Stimulated activated naive CD4-positive, alpha-beta T cell (primary cell): Measurements from ENCODE around the gene OXSR1.
"Not testable (repeated sequence)": the region's sequence is repeated elsewhere in the genome, so short reads cannot be mapped to it uniquely, and the experiment has no call there.

Experiments used
- DNase-seq, 6 experiments: peaks; one replicate each; lab custom pipeline; 2025; lab: John Stamatoyannopoulos, UW

OXSR1 gene

GRCh38 chr3:38128303-38128655 is 37.1 kb upstream of the OXSR1 start:
- DNase-seq, result no peak

DNA sequence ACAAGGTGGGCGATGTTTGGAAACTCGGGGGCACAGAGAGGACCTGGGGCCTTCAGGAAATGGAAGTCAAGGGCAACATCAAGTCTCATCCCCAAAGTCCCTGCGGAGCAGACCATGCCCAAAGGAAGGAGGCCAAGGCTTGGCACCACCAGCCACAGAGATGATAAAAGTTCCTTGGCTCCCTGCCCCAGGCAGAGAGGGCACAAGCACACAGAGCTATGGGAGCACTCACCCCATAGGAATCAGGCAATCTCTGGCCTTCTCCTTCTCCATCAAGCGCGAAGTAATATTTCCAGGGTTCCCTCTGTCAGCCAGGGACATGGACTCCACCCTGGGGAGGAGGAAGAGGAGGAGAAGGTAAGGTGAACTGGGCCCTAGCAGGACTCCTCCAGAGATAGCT is 36.3 kb upstream of the OXSR1 start:
- no peak for DNase-seq

DNA sequence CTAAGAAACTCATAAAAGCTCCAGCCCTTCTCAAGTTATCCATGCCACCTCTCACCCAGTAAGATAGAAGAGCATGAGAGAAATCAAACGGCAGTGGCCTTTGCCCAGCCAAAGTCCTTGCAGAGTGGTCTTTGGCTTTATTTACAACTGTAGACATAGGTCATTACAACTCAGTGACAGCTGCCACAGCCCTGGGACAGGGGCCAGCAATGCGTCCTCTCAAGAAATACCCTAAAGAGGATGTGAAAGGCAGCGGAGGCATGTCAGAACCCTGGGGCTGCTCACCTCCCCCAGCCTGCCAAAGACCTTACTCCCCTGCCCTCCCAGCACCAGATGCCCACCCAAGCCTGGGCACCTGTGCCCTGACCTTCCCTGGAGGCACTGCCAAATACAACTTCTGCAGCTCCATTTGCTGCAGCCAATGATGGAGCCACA is 34.7 kb upstream of the OXSR1 start:
- no peak for DNase-seq

DNA sequence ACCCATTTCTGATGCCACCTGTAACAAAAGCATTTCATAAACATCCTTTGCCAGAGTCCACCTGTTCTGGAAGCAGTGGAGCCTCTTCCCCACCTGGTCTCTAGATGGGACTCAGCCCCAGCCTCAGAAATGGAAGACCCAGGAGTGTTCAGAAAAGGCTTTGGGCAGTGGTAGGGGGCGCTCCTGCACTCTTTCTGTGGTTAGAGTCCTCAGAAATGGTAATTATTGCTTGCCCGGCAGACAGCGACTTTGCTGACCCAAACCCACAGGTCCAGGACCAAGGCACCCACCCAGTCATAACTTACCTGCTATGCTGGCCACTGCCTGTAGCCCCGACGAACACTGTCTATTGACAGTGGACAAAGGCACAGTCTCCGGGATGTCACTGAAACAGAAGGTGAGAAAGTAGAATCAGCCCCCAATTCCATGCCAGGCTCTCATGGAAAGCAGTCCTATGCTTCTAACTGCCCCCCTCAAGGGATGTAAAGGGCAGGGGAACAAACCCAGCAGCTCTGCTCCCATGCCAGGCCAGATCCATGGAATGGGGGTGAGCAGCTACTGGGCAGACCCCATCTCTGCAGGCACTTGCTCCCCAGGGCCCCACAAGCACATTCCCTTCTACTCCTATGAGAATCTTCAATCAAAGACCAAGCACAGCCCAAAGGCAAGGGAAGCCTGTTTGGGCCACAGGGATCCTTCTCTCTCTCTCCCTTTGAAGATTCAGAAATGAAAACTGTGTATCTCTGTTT is 33.5 kb upstream of the OXSR1 start:
- DNase-seq, result no peak

DNA sequence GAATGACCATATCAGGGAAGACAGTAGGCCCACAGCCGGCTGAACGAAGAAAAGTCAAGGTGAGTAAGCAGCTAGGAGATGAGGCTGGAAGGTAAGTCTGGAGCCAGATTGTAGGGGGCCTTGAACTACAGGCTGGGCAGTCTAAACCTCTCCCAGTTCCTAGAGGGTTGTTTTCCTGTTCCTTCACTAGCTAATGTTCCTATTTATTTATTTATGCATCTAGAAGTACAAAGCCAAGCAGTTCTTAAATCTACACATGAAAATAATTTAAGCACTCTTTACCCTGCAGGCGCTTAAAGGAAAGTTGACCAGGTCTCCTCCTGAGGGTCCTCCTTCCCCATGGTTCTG is 32.2 kb upstream of the OXSR1 start:
- no peak for DNase-seq

DNA sequence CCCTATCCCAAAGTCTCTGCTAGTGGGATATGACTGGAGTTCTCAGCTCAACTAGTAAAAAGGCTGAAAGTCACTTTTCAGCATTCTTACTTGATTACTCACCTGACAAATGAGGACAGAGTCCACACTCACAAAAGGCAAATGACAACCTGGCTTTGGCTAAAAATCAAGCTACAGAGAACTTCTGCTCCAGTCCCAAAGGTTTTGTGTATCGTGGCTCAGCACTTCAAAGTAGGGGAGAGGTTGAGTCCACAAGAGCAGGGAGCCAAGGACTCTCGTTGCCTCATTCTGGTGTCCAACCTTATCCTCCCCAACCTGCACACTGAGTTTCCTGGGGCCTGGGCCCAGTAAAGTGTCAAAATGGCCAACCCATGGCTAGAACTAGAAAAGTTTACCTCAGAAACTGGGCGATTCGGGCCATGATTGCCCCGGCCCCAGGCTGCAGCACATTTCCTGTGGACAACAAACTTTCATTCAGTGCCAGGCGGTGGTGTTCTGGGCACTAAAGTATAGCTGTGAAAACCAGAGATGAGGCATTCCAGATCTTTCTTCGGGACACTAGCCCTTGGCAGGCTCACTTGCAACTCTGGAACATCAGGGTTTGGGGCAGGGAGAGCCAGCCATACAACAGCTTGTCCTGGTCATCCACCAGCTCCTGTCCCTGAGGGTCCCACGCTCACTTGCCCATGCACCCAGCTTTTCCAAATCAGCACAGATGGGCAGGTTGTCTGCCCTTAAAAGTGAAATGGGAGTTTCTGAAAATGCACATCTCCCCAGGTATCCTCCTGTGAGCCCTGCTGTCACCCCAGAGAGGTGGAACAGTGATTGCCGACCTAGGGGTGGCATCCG is 31.6 kb upstream of the OXSR1 start:
- DNase-seq, result no peak

DNA sequence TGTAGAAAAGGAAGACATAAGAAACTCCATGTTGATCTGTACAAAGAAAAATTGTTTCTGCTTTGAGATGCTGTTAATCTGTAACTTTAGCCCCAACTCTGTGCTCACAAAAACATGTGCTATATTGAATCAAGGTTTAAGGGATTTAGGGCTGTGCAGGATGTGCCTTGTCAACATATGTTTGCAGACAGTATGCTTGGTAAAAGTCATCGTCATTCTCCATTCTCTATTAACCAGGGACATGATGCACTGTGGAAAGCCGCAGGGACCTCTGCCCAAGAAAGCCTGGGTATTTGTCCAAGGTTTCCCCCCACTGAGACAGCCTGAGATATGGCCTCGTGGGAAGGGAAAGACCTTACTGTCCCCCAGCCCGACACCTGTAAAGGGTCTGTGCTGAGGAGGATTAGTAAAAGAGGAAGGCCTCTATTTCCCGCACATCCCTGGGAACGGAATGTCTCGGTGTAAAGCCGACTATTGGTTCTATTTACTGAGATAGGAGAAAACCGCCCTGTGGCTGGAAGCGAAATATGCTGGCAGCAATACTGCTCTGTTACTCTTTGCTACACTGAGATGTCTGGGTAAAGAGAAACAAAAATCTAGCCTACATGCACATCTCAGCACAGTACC is 30.7 kb upstream of the OXSR1 start:
- DNase-seq, result not testable (repeated sequence)

- peak in 4 of 6 experiments; percentile 11 to 66 (median 63) for DNase-seq
Observed at GRCh38 chr3:38135621-38136277, 29.6 kb upstream of the OXSR1 start.

- DNase-seq, result peak in 1 of 6 experiments; percentile 43
Observed at GRCh38 chr3:38136393-38136776, 29.0 kb upstream of the OXSR1 start.

- DNase-seq, result peak; percentile 89 to 97 (median 92)
Observed at GRCh38 chr3:38136777-38137614, 28.3 kb upstream of the OXSR1 start, which contains the start of gene ACAA1. Gene ACAA1 (minus strand): TSS chr3:38137127. CDS start chr3:38137035, 92 bp downstream.

- peak in 2 of 6 experiments; percentile 32 to 54 for DNase-seq
Observed at GRCh38 chr3:38137615-38138348, 27.6 kb upstream of the OXSR1 start.

DNA sequence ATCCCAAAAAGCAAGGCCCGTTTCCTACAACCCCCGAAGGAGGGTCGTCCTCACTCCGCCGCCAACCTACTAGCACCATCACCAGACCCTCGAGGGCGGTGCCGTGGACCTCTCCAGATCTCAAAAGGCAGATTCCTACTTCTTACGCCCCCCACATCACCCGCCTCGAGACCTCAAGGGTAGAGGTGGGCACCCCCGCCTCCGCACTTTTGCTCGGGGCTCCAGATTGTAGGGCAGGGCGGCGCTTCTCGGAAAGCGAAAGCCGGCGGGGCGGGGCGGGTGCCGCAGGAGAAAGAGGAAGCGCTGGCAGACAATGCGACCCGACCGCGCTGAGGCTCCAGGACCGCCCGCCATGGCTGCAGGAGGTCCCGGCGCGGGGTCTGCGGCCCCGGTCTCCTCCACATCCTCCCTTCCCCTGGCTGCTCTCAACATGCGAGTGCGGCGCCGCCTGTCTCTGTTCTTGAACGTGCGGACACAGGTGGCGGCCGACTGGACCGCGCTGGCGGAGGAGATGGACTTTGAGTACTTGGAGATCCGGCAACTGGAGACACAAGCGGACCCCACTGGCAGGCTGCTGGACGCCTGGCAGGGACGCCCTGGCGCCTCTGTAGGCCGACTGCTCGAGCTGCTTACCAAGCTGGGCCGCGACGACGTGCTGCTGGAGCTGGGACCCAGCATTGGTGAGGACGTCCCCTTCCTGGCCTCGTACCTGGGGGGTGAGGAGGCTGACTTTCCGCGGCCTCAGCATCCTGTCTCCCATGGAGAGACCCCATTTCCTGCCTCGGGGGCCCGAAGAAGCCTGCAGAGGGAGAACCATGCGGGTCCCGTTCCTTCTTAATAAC is 26.8 kb upstream of the OXSR1 start, which contains the start of gene MYD88:
Gene MYD88 (plus strand): TSS at position 313 of the 842 bp plus-strand sequence. CDS start 40 bp downstream, at position 353.
- peak; percentile 65 to 78 (median 74) for DNase-seq

- DNase-seq, result peak in 1 of 6 experiments; percentile 36
Observed at GRCh38 chr3:38139191-38139590, 26.1 kb upstream of the OXSR1 start.

DNA sequence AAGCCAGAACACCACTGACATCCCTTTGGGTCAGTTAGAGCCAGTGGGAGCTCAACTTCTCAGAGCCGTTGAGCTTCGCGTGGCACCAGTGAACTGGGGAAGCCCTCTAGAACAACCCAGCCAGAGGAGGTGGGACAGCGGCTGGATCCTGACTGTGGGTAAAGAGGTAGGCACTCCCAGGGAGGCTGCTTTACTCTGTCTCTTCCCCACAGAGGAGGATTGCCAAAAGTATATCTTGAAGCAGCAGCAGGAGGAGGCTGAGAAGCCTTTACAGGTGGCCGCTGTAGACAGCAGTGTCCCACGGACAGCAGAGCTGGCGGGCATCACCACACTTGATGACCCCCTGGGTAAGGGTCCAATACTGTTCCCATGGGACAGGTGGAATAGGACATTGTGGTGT is 25.7 kb upstream of the OXSR1 start:
- DNase-seq, result no peak

DNA sequence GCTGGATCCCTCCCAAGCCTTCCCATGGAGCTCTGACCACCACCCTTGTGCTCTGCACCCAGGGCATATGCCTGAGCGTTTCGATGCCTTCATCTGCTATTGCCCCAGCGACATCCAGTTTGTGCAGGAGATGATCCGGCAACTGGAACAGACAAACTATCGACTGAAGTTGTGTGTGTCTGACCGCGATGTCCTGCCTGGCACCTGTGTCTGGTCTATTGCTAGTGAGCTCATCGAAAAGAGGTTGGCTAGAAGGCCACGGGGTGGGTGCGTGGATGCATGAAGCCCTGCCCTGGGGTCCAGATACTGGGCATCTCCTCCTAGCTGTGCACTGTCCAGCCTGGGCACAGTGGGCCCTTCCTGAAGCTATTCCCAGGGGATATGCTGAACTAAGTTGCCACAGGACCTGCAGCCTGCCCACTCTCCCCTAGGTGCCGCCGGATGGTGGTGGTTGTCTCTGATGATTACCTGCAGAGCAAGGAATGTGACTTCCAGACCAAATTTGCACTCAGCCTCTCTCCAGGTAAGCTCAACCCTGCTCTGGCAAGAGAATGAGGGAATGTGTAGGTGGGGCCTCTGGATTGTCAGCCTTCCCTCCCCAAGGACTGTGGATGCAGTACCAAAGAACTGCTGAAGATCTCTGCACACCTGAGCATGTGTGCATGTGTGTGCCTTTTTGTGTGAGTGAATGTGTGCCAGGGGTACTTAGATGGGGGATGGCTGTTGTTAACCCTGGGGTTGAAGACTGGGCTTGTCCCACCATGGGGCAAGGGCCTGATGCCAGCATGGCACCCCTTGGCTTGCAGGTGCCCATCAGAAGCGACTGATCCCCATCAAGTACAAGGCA is 24.8 kb upstream of the OXSR1 start:
- DNase-seq, result no peak

- DNase-seq, result no peak
Observed at GRCh38 chr3:38141173-38141951, 24.0 kb upstream of the OXSR1 start.

DNA sequence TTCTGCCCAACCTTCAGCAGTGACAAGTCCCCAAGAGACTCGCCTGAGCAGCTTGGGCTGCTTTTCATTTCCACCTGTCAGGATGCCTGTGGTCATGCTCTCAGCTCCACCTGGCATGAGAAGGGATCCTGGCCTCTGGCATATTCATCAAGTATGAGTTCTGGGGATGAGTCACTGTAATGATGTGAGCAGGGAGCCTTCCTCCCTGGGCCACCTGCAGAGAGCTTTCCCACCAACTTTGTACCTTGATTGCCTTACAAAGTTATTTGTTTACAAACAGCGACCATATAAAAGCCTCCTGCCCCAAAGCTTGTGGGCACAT is 23.4 kb upstream of the OXSR1 start:
- DNase-seq, result no peak

- no peak for DNase-seq
Observed at GRCh38 chr3:38142959-38143358, 22.4 kb upstream of the OXSR1 start.
